ENCODE data around the gene SRGAP1.

GRCh38 chr12:64139021-64139420, 294.5 kb downstream of the SRGAP1 start:
- TF ChIP-seq CTCF (IDR thresholded peaks at IDR 0.05) (no peak), EZH2phosphoT487 (IDR thresholded peaks at IDR 0.05) (no peak)
